Keratinocyte (primary cell): ENCODE results near the gene KCNJ8. TPM values are rescaled to one million over a fixed set of nuclear protein-coding genes. Genes with fewer than 3 reads are reported as not detected.

Experiments used
- DNase-seq: peaks from one replicate; pipeline ENCODE4 v3.0.0-alpha.2; 2011; ENCODE audit warnings: low read depth, missing footprints, low spot score
- FAIRE-seq: peaks from 2 replicates; lab custom pipeline; 2011; peaks lifted over from hg19 to GRCh38; lab: Jason Lieb, UNC
- H2AFZ ChIP-seq: 2 replicates; pipeline ENCODE4 v1.6.0; 2012; ENCODE audit warnings: low read length, control low read depth, inconsistent platforms; ENCODE audit not compliant: control insufficient read depth
- H3K27ac ChIP-seq: 2 replicates; pipeline ENCODE4 v1.5.1; 2011; ENCODE audit warnings: low read length; ENCODE audit not compliant: control insufficient read depth, insufficient read depth
- H3K27me3 ChIP-seq: 3 replicates; pipeline ENCODE4 v1.6.0; 2011; ENCODE audit warnings: low read length; ENCODE audit not compliant: control insufficient read depth, insufficient read depth; ENCODE audit errors: extremely low read depth
- H3K36me3 ChIP-seq, 2 experiments: 2 replicates in 1 of 2; 3 replicates in 1 of 2; pipeline ENCODE4 v1.5.1; 2011; ENCODE audit warnings: low read length in 2 of 2, mild to moderate bottlenecking in 1 of 2; ENCODE audit not compliant: control insufficient read depth in 2 of 2, insufficient read depth in 2 of 2; ENCODE audit errors: extremely low read depth in 1 of 2
- H3K4me1 ChIP-seq: 3 replicates; pipeline ENCODE4 v1.5.1; 2011; ENCODE audit warnings: low read length; ENCODE audit not compliant: control insufficient read depth, insufficient read depth; ENCODE audit errors: extremely low read depth
- H3K4me2 ChIP-seq: 3 replicates; pipeline ENCODE4 v1.6.0; 2011; ENCODE audit warnings: low read depth, low read length; ENCODE audit not compliant: control insufficient read depth, insufficient read depth; ENCODE audit errors: extremely low read depth
- H3K4me3 ChIP-seq, 3 experiments: fragments of 200-600 bp in 1 of 3; sonication (generic) in 1 of 3; 2 replicates in 2 of 3; 3 replicates in 1 of 3; pipeline ENCODE4 v1.5.1; 2011 to 2016; ENCODE audit warnings: low read length in 3 of 3, mild to moderate bottlenecking in 3 of 3, control low read depth in 2 of 3, inconsistent platforms in 1 of 3, low read depth in 1 of 3, mixed read lengths in 1 of 3, mixed run types in 1 of 3, moderate library complexity in 1 of 3; ENCODE audit not compliant: control insufficient read depth in 2 of 3, insufficient read depth in 2 of 3; ENCODE audit errors: extremely low read depth in 1 of 3
- H3K79me2 ChIP-seq: 2 replicates; pipeline ENCODE4 v1.6.0; 2012; ENCODE audit warnings: low read length; ENCODE audit not compliant: control insufficient read depth, insufficient read depth
- H3K9ac ChIP-seq: 3 replicates; pipeline ENCODE4 v1.6.0; 2011; ENCODE audit warnings: low read length; ENCODE audit not compliant: control insufficient read depth, insufficient read depth; ENCODE audit errors: extremely low read depth
- H3K9me1 ChIP-seq: 3 replicates; pipeline ENCODE4 v1.6.0; 2011; ENCODE audit warnings: low read length; ENCODE audit not compliant: control insufficient read depth, insufficient read depth; ENCODE audit errors: extremely low read depth
- H3K9me3 ChIP-seq: 2 replicates; pipeline ENCODE4 v1.5.1; 2012; ENCODE audit warnings: low read depth, low read length; ENCODE audit not compliant: control insufficient read depth
- H4K20me1 ChIP-seq: 3 replicates; pipeline ENCODE4 v1.6.0; 2011; ENCODE audit warnings: low read length; ENCODE audit not compliant: control insufficient read depth, insufficient read depth; ENCODE audit errors: extremely low read depth
- CTCF ChIP-seq, 3 experiments: IDR thresholded peaks in 1 of 3; conservative IDR thresholded peaks in 1 of 3; optimal IDR thresholded peaks in 1 of 3; 2 replicates in 2 of 3; 3 replicates in 1 of 3; pipeline versions ENCODE3 to v1.5.1; 2011; ENCODE audit warnings: low read length in 3 of 3, mild to moderate bottlenecking in 3 of 3, moderate library complexity in 2 of 3, control low read depth in 1 of 3, inconsistent platforms in 1 of 3; ENCODE audit not compliant: insufficient read depth in 2 of 3; ENCODE audit errors: extremely low read depth in 1 of 3
- EZH2 ChIP-seq: IDR thresholded peaks from one replicate; pipeline ENCODE4 v1.6.1; 2012; ENCODE audit warnings: inconsistent platforms, mild to moderate bottlenecking, low read length, moderate library complexity
- dilution Hi-C: fragments of 300-500 bp; cut with MboI; formaldehyde crosslinking; loops from one replicate; pipeline ENCODE4 v1.7.0; 2020; ENCODE audit warnings: low sequenced_read_pairs; ENCODE audit not compliant: extremely low pct_ligation_motif_present
- polyA plus RNA-seq, 5 experiments: library from polyadenylated mRNA; depleted of rRNA in 3 of 5; stranded (reverse) in 3 of 5; stranded (forward) in 1 of 5; unstranded in 1 of 5; fragments of >200 nt; gene quantifications; 1 replicate in 1 of 5; 2 replicates in 3 of 5; 3 replicates in 1 of 5; pipeline versions ENCODE4 v1.2.1 to v1.2.3, GENCODE V29; 2011 to 2012; ENCODE audit warnings: missing spikeins in 2 of 5, low read depth in 1 of 5, low replicate concordance in 1 of 5

Gene KCNJ8
- polyA plus RNA-seq, 1 donor (not counting 4 experiments of a cell fraction or from before 2014, with no cell fraction given): not detected

DNA sequence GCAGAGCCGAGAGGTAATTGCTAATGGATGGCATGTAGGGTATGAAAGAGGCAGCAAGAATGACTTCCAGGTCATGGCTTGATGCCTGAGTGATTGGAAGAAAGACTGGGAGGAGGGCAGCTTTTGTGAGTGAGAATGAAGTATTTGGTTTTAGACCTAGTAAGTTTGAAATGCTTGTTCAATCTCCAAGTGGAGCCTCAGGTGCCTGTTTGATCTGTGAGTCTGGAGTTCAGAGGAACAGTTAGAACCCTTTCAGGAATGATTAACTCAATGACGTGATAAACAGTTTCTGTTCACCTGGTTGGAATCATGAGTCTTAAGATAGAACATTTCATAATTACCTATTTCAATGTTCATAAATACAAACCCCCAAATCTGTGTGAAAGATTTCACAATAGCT, 10.4 kb downstream of the KCNJ8 start:
- no peaks in the 10 kb centered on the region for H3K9me1 ChIP-seq
- H3K4me3 ChIP-seq: no peak overlapping the region
- no peaks in the 10 kb centered on the region for H3K27me3 ChIP-seq
- no peak overlapping the region for H3K4me2 ChIP-seq
- H2AFZ ChIP-seq: no peak overlapping the region
- H3K4me1 ChIP-seq: no peaks in the 10 kb centered on the region
- no peak overlapping the region for H3K27ac ChIP-seq
- dilution Hi-C loops: no loop called here
- DNase-seq (no peak), FAIRE-seq (no peak)
- H3K9me3 ChIP-seq: no peaks in the 10 kb centered on the region
- H3K36me3 ChIP-seq: no peaks in the 10 kb centered on the region
- H4K20me1 ChIP-seq: no peaks in the 10 kb centered on the region
- TF ChIP-seq CTCF (optimal IDR thresholded peaks at IDR 0.05 in 1 of 3, IDR thresholded peaks at IDR 0.05 in 1 of 3, conservative IDR thresholded peaks at IDR 0.05 in 1 of 3; ENCODE audit: extremely low read depth in 1 of 3, insufficient read depth in 2 of 3, low read length in 3 of 3): no peak
- no peak for TF ChIP-seq EZH2
- H3K9ac ChIP-seq: no peak overlapping the region
- H3K79me2 ChIP-seq: no peaks in the 10 kb centered on the region

- no peaks in the 10 kb centered on the region for H3K79me2 ChIP-seq
- H3K9me1 ChIP-seq: no peaks in the 10 kb centered on the region
- no peak overlapping the region for H3K27ac ChIP-seq
- TF ChIP-seq EZH2 (no peak), CTCF (optimal IDR thresholded peaks at IDR 0.05 in 1 of 3, IDR thresholded peaks at IDR 0.05 in 1 of 3, conservative IDR thresholded peaks at IDR 0.05 in 1 of 3; ENCODE audit: extremely low read depth in 1 of 3, insufficient read depth in 2 of 3, low read length in 3 of 3) (no peak)
- no peaks in the 10 kb centered on the region for H3K36me3 ChIP-seq
- dilution Hi-C loops: no loop called here
- no peaks in the 10 kb centered on the region for H3K27me3 ChIP-seq
- H3K9me3 ChIP-seq: no peaks in the 10 kb centered on the region
- H4K20me1 ChIP-seq: no peaks in the 10 kb centered on the region
- H3K9ac ChIP-seq: no peak overlapping the region
- H3K4me2 ChIP-seq: no peak overlapping the region
- H3K4me3 ChIP-seq: no peak overlapping the region
- no peak overlapping the region for H2AFZ ChIP-seq
- no peak for FAIRE-seq
- no peak for DNase-seq
- H3K4me1 ChIP-seq: no peaks in the 10 kb centered on the region
These were observed 11.0 kb downstream of the KCNJ8 start for GRCh38 chr12:21763531-21763930.
